HG03432 (cell line): ENCODE results near the gene SMAP2.

Experiments used
- ATAC-seq: cut with Tn5 transposase; IDR thresholded peaks from one replicate; pipeline ENCODE4 v1.9.1; 2021; ENCODE audit warnings: mild to moderate bottlenecking, moderate library complexity; ENCODE audit not compliant: unreplicated experiment

Gene SMAP2

DNA sequence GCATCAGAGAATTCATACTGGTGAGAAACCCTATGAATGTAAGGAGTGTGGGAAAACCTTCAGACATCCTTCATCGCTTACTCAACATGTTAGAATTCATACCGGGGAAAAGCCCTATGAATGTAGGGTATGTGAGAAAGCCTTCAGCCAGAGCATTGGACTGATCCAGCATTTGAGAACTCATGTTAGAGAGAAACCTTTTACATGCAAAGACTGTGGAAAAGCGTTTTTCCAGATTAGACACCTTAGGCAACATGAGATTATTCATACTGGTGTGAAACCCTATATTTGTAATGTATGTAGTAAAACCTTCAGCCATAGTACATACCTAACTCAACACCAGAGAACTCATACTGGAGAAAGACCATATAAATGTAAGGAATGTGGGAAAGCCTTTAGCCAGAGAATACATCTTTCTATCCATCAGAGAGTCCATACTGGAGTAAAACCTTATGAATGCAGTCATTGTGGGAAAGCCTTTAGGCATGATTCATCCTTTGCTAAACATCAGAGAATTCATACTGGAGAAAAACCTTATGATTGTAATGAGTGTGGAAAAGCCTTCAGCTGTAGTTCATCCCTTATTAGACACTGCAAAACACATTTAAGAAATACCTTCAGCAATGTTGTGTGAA is 89.5 kb downstream of the SMAP2 start:
- ATAC-seq: no peak

DNA sequence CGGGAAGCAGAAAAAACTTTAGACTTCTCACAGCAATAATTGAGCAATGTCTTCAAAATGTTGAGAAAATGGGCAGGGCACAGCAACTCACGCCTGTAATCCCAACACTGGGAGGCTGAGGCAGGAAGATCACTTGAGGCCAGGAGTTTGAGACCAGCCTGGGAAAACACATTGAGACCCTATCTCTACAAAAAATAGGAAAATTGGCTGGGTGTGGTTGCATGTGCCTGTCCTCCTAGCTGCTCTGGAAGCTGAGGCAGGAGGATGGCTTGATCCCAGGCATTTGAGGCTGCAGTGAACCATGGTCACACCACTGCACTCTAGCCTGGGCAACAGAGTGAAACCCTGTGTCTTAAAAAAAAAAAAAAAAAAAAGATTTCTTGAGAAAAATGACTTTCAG is 95.8 kb downstream of the SMAP2 start:
- ATAC-seq: no peak
